GM19240 (cell line): Measurements from ENCODE around the gene CDH8.
"Not testable (repeated sequence)": the region's sequence is repeated elsewhere in the genome, so short reads cannot be mapped to it uniquely, and the experiment has no call there.

Experiments used
- DNase-seq: peaks from one replicate; pipeline ENCODE4 v3.0.0; 2011; ENCODE audit warnings: low spot score; ENCODE audit not compliant: insufficient read length

Gene CDH8

DNA sequence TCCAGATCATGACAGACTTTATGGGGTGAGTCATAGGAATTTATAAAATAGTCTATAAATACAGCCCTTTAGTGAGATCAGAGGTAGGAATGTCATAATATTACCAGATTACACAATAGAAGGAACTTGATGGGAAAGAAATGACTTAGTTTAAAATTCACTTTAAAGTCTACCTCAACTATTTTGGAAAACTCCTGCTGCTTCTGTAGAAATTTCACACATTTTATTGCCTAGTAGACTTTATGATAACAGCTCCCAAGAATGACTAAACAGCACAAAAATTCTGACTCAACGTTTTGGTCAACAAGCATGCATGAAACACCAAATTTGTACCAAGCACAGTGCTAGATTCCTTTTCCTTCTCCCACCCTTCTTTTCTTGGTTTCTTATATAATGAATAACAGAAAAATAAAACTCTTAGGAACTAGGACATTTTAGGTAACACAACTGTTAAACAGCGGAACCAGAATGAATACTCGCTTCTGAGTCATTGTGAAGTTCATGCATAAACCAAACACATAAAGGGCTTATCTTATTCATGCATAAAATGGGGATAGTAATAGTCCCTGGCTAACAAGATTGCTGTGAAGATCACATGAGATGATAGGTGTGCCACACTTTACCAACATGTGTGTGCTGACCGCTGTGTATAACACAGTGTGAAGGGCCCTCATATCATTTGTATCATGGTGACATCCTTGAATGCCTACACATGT, 243.9 kb downstream of the CDH8 start:
- no peak for DNase-seq

DNA sequence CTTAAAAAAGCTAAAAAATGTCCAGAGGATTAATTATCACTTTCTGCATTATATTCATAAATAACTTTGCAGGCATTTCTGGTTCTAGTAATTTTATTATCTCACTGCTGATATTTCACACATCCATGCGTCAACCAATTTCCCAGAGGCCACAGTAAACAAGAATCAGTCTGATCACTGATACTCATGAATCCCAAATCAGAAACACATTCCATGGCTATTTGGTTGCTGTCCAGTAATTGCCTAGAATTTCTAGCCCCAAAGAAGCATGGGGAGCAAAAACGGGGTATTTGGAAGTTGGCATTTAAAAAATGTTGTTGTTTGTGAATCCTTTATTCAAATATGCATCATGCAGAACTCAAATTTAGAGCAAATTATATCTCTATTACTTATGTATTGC, 244.8 kb downstream of the CDH8 start:
- no peak for DNase-seq

DNA sequence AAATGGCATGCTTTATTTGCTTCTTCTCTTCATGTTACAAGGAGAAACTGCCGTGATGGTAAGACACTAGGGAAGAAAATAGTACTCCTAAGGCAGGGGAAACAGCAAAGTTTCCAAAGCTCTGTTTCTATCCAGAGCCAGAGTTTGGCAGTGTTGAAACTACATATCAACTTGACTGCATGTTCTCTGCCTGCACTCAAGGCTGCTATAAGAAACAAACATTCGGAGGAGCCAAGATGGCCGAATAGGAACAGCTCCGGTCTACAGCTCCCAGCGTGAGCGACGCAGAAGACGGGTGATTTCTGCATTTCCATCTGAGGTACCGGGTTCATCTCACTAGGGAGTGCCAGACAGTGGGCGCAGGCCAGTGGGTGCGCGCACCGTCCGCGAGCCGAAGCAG, 254.4 kb downstream of the CDH8 start:
- DNase-seq: not testable (repeated sequence)

DNA sequence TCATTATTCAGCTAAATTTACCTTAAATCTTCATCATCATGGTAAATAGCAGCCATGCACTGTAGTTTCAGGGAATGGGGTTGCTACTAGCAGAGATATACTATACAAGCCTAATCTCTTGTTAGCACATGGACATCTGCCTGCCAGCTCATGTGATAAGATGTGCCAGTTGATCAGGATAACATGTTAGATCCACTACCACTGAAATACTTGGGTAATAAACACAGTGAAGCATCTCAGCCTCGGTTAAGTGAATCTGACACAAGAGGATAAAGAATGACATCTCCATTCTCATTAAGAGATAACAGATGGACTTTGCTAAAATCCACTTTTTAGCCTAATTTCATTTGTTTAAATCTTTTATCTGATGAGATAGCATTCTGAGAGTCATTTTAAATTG, 256.1 kb downstream of the CDH8 start:
- DNase-seq: no peak

DNA sequence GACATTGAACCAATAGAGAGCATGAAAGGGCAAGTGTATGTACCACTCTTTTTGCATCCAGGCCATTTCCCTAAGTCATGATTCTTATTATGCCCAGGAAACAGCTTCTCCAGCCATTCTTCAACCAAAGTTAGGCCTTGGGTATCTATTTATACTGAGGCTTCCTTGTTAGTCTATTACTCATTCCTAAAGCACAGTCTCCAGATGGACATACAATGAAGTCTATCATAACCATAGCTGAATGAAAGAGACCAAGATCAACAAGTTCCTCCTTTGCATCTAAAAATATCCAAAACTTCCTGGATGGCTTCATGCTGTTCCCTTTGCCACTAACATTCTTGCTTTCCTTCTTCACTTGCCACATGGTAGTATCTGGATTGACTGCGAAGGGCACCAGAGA, 265.9 kb downstream of the CDH8 start:
- no peak for DNase-seq

DNA sequence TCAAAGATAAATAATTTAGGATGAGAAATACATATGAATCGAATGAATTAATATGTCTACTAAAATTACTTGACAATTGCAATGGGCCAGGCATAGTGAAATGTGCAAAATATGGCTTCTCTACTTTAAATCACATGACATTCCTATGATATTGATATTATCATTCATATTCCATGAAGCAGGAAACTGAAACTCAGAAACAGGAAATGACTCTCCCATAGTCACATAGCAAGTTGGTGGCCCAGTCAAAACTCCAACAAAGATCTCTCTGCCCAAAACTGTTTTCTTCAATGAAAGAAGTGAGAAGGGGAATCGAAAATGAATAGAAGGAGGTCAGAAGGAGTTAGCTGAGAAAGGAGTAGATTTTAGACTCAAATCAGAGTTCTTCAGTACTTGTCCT, 272.2 kb downstream of the CDH8 start:
- DNase-seq: no peak

DNA sequence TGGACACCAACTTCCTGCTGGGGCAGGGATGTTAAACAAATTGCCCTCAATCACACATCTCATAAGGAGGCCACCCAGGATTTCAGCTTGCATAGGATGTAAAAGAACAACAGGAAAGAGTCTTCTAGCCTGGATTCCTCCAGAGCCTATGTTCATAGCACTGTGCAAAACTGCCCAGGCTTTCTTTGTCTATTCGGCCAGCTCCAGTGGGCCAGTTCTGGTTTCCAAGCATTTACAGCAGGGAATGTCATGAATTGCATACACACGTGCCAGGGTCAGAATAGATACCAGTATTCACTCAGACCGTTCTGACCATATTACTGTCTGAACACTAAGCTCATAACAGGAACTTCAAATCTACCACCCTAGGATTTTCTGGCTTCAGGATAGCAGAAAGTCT, 273.2 kb downstream of the CDH8 start:
- DNase-seq: no peak

DNA sequence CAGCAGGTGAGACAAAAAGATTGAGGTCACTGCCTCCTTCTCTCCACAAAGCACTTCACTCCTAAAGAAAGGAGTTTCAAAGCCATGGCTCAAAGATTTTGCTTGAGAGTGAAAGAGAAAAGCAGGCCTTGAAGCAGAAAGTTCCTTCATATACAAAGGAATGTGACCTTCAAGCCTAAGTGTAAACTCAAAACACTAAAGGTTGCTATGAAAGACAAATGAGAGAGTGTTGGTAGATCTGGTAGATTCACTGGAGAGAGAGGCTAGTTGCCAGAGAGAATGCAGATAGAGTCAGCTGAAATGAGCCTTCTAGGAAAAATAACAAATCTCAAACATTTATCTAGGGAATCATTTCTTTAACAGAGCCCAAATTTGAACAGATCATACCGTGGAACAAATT, 305.2 kb downstream of the CDH8 start:
- DNase-seq: no peak

DNA sequence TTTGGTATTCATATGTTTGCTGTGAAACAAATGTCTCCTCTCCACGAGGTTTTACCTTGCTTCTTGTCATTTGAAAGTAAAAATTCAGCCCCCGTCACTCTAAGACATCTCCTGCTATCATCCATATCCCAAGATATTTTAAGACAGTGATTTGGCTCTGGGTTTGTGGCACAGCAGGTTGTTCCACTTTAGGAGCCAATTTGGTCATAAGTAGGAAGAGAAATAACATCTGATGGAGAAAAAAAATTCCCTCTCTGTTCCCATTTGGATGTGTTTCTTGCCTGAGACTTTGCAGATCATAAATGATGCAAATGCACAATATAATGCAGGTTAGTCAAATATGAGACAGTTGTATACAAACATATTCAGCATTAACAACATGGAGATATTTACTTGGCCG, 309.5 kb downstream of the CDH8 start:
- DNase-seq: no peak

DNA sequence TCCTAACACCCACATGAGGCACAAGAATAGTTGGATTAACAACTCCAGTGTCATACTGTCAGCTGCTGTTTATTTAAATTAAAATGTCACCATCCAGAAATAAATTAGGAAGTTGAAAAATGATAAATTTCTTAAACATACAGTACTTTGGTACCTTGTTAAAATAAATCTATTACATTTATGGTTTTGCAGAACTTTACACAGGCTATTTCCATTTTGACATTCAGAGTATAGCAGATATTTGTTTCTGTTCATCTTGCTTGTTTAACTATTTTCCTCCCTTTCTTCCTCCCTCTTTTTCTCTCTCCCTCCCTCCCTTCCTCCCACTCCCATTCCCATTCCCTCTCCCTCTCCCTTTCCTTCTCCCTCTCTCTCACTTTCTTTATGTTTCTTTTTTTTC, 310.1 kb downstream of the CDH8 start:
- DNase-seq: no peak

DNA sequence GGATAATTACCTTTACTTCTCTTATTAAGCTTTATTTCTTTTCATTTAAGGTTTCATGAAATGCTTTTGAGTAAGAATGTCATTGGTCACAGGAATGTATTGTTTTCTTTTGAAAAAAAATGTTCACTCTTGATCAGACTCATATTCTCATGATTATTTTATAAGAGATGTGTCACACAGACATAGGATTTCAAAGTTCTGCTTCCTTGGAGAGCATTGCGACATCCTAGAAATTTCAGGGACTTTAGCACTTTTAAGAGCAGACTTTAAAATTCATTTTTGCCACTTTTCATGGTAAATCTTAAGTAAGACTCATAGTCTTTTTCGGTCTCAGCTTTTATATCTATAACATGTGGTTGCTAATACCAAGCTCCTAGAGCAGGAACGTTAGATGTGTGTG, 314.7 kb downstream of the CDH8 start:
- DNase-seq: no peak

DNA sequence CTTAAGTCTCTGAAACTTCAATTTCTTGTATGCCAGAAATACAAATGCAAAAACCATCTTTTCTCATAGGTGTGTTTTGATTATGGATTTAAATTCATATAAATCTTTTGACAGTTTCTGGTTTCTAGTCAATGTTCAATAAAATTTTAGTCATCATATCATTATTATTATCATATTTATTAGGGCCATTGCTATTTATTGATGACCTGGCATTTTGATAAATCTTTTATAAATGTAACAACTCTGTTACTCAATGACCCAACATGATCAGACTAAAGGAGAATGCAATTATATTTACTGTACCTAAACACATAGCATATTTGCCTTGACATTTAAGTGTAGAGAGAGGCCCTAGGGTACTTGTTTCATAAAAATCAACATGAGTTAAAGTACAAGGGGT, 320.8 kb downstream of the CDH8 start:
- DNase-seq: no peak

DNA sequence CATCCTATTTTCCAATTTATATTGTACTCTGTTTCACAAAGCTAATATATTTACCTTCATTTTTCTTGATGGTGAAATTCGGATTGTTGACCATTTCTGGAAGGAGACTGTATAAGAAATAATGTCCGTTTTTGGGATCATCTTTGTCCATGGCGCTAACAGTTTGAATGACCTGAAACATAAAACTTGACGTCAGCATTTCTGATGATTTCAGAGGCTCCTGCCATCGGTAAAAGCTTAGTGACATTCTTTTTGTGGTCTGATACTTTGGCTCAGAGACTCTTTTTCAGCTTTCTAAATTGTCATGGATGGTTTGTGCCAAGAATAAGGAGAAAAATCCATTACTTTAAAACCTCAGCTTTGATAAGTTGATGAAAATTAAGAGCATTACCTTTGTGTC, 322.5 kb downstream of the CDH8 start:
- DNase-seq: no peak

DNA sequence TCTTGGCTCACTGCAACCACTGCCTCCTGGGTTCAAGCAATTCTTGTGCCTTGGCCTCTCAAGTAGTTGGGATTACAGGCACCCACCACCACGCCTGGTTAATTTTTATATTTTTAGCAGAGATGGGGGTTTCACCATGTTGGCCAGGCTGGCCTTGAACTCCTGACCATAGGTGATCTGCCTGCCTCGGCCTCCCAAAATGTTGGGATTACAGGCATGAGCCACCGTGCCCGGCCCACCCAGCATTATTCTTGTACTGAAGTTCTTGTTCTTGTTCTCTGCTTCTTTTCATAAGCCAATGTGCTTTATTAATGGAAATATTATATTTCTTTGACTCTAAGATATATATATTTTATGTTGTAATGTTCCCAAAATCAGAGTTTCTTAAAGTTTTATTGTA, 336.6 kb downstream of the CDH8 start:
- DNase-seq: not testable (repeated sequence)

DNA sequence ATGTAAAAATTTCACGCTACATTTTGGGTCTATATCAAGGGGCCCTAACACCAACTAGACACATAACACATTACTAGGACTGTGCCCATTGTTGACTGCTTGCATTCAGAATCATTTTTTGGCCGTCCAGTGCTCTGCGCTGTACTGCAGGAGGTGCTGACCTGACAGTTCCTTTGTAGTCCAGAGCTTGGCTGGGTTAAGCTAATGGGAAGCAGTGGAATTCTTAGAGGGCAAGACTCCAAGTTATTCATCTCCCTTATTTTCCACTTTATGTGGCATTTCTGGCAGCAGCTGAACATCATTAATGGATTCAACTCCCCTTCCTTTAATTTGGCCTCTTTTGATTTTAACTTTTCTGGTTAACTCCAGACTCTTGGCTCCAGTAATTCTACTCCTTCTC, 351.7 kb downstream of the CDH8 start:
- no peak for DNase-seq

DNA sequence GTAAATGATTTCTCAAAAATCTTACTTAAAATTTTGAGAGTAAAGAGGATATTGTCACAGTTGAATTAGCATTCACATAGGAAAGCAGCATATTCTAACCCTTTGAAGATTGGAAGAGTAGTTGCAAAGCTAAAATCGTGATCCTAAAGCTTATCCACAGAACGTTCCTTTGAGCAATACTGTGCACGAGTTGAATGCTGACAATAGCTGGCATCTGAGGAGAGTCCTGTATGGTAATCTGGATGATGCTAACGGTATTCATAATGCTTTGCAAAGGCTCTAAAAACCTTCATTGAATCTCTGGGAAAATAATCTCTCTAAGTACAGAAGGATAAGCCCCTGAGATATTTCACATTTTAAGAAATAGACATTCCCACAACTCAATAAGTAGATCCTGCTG, 354.6 kb downstream of the CDH8 start:
- no peak for DNase-seq

DNA sequence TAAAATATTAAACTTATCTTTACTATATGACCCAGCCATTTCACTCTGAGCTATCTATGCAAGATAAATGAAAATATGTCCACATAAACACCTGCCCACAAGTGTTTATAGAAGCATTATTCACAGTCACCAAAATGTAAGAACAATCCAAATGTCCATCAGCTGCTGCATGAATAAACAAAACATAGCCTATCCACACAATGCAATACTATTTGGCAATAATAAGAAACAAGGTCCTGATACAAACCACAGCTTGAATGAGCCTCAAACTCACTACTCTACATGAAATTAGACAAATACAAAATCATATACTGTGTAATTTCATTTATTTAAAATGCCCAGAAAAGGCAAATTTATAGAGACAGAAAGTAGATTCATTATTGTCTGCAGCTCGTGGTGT, 355.1 kb downstream of the CDH8 start:
- no peak for DNase-seq

DNA sequence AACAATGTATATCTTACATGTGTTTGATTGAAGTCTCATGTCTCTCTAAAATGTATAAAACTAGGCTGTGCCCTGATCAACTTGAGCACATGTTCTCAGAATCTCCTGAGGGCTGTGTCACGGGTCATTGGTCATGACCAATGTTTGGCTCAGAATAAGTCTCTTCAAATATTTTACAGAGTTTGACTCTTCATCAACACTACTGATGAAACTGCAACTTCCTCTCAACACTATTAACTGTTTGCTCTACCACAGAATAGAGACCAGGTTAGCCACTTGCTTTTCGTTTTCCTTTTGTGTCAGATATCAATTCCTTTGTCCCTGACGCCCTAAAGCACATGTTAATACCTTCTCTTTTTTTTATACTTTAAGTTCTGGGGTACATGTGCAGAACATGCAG, 358.1 kb downstream of the CDH8 start:
- DNase-seq: no peak

DNA sequence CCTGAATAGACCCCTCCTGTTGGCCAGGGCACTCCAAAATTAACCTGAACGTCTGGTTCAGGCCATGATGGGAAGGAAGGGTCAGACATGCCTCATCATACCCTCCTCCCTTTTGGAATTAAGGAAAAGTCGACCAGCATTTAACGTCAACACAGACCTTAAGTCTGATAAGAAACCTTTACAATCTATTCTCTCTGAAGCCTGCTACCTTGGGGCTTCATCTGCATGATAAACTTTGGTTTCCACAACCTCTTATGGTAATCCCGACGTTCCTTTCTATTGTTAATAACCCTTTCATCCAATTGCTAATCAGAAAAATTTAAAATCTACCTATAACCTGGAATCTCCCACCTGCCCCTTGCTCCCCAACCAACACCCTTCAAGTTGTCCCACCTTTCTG, 358.5 kb downstream of the CDH8 start:
- no peak for DNase-seq

DNA sequence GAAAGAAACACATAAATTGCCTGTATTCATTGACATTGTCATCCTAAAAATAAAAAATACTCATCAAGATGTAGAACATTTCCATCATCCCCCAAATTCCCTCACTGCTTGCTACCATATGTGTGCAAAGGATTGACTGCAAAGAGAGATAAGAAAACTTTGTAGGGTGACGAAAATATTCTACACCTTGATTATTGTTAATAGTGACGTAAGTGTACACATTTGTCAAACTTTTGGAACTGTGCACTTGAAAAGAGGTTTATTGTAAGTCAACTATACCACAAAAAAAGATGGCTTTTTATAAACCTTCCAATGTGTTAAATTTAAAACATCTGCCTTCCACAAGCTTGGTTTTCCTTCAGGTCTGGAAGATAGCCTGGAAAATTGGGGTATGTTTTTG, 359.5 kb downstream of the CDH8 start:
- DNase-seq: no peak

DNA sequence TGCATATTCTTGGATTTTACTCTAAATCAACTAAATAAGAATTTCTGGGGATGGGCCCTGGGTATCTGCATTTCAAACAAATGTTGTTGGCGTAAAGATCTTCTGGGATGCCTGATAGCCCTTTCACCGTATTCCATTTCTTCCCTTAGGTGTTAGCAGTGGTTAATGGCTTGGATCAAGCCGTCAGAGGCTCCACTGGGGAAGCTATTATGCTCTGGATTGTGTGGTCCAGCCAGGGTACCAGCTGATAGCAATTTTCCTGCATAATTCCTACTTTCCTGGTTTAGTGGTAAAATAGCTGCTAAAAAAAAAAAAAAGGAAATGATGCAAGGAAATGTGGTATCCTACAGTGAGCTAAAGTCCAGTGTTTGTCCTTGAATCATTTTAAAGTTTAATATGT, 365.1 kb downstream of the CDH8 start:
- DNase-seq: no peak

DNA sequence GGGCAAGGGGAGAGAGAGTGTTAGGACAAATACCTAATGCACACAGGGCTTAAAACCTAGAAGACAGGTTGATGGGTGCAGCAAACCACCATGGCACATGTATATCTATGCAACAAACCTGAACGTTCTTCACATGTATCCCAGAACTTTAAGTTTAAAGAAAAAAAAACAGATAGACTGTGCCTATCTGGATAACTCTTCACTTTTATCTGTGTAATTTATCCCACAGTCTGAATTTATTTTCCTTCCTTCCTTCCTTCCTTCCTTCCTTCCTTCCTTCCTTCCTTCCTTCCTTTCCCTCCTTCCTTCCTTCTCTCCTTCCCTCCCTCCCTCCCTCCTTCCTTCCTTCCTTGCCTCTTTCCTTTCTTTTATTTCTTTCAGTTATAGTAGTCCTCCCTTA, 370.7 kb downstream of the CDH8 start:
- no peak for DNase-seq

DNA sequence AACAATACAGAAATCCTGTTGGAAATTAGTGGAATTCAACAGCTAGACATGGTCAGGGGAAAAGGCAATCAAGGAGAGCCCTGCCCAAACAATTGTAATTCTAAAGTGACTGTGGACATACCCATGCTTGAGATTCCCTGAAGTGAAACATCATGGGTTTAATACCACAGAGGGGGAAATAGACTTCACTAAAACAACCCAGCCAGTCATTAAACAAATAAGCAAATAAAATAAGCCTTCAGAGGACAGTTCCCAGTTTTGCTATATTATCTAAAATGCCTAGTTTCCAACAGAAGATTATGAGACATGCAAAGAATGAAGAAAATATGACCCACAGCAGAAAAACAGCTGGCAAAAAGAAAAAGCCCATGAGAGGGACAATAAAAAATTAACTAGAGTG, 376.3 kb downstream of the CDH8 start:
- no peak for DNase-seq

DNA sequence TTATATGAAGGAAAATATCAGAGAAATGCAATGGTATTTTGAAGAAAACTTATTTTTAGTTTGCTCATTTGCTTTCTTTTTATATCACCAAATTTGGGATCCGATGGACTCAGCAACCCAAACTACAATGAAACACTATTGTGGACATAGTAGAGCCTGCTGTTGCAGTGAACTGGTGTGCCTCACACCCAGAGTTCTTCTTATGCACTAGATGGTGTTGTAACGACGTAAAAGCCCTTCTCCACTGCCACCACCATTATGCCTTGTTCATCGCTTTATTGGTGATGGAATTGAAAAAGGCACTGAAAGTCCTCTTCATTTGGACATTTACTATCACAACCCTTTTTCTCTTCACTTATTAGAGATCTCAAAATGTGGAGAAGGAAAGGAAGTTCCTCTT, 381.3 kb downstream of the CDH8 start:
- no peak for DNase-seq
